MM.1S (cell line): ENCODE data around the gene TOM1L1.

Source experiments
- CTCF ChIP-seq: fragments of 300-600 bp; sonication (generic); IDR thresholded peaks from 2 replicates; pipeline ENCODE4 v1.5.1; 2016; ENCODE audit warnings: antibody characterized with exemption, low read length, mixed read lengths
- EZH2 ChIP-seq: fragments of 300-600 bp; sonication (generic); optimal IDR thresholded peaks from 2 replicates; pipeline ENCODE3; 2017; ENCODE audit warnings: low read depth, mild to moderate bottlenecking, antibody characterized with exemption, low read length, mixed read lengths
- EZH2phosphoT487 ChIP-seq: fragments of 300-600 bp; sonication (generic); IDR thresholded peaks from 2 replicates; pipeline ENCODE4 v1.6.1; 2018; ENCODE audit warnings: antibody characterized with exemption, low read length

GRCh38 chr17:54863176-54863575 is 37.5 kb upstream of the TOM1L1 start:
- no peak for TF ChIP-seq CTCF
- TF ChIP-seq EZH2 = no peak
- TF ChIP-seq EZH2phosphoT487 = no peak
